Neuronal stem cell (in vitro differentiated cells): Measurements from ENCODE around the gene KLF7.

ENCODE experiments used
- DNase-seq: peaks from one replicate; pipeline ENCODE4 v3.0.0-alpha.2; 2013; ENCODE audit warnings: low spot score
- H2AFZ ChIP-seq: one replicate; pipeline ENCODE4 v1.6.1; 2013; ENCODE audit warnings: mild to moderate bottlenecking, low read length, inconsistent platforms
- H2AK5ac ChIP-seq: 2 replicates; pipeline ENCODE4 v1.6.1; 2013; ENCODE audit warnings: low read depth, mild to moderate bottlenecking, inconsistent platforms, low read length, moderate library complexity, mixed read lengths
- H2BK120ac ChIP-seq: 2 replicates; pipeline ENCODE4 v1.6.1; 2013; ENCODE audit warnings: low read depth, mild to moderate bottlenecking, inconsistent platforms, low read length, moderate library complexity, mixed read lengths
- H2BK12ac ChIP-seq: one replicate; pipeline ENCODE4 v1.6.1; 2013; ENCODE audit warnings: low read length, inconsistent platforms
- H2BK15ac ChIP-seq: 2 replicates; pipeline ENCODE4 v1.6.1; 2013; ENCODE audit warnings: mild to moderate bottlenecking, low read length, inconsistent platforms, mixed read lengths
- H2BK5ac ChIP-seq: one replicate; pipeline ENCODE4 v1.6.1; 2013; ENCODE audit warnings: inconsistent platforms, mild to moderate bottlenecking, low read length, moderate library complexity
- H3K14ac ChIP-seq: one replicate; pipeline ENCODE4 v1.6.1; 2013; ENCODE audit warnings: low read length, inconsistent platforms
- H3K18ac ChIP-seq: 2 replicates; pipeline ENCODE4 v1.6.1; 2013; ENCODE audit warnings: low read length, inconsistent platforms
- H3K23ac ChIP-seq: 2 replicates; pipeline ENCODE4 v1.6.1; 2013; ENCODE audit warnings: low read depth, mild to moderate bottlenecking, mixed read lengths, low read length, inconsistent platforms; ENCODE audit not compliant: poor library complexity
- H3K27ac ChIP-seq: replicated peaks from 3 replicates; pipeline ENCODE4 v1.5.1; 2013; ENCODE audit warnings: low read length, inconsistent platforms
- H3K27me3 ChIP-seq, 3 experiments: 2 replicates each; pipeline ENCODE4 v1.6.1; 2013; ENCODE audit warnings: low read length in 3 of 3, mild to moderate bottlenecking in 2 of 3, inconsistent platforms in 1 of 3, low read depth in 1 of 3, mixed read lengths in 1 of 3, moderate library complexity in 1 of 3; ENCODE audit not compliant: control insufficient read depth in 3 of 3, insufficient read depth in 3 of 3
- H3K36me3 ChIP-seq, 2 donors: replicated peaks in 1 of 2; 2 replicates each; pipeline ENCODE4 v1.6.1; 2013; ENCODE audit warnings: low read length in 2 of 2; ENCODE audit not compliant: control insufficient read depth in 2 of 2, insufficient read depth in 2 of 2
- H3K4ac ChIP-seq: 2 replicates; pipeline ENCODE4 v1.6.1; 2013; ENCODE audit warnings: inconsistent platforms, mild to moderate bottlenecking, low read length, moderate library complexity
- H3K4me1 ChIP-seq, 2 donors: 1 replicate in 1 of 2; 2 replicates in 1 of 2; pipeline ENCODE4 v1.6.1; 2013; ENCODE audit warnings: low read length in 2 of 2, low read depth in 1 of 2; ENCODE audit not compliant: control insufficient read depth in 2 of 2, insufficient read depth in 1 of 2
- H3K4me2 ChIP-seq: one replicate; pipeline ENCODE4 v1.6.1; 2013; ENCODE audit warnings: mild to moderate bottlenecking, low read length, inconsistent platforms; ENCODE audit not compliant: insufficient read depth, poor library complexity, severe bottlenecking
- H3K4me3 ChIP-seq, 2 donors: 2 replicates each; pipeline ENCODE4 v1.5.1; 2013; ENCODE audit warnings: low read length in 2 of 2, mild to moderate bottlenecking in 2 of 2, inconsistent platforms in 1 of 2, moderate library complexity in 1 of 2
- H3K79me1 ChIP-seq: one replicate; pipeline ENCODE4 v1.6.1; 2013; ENCODE audit warnings: low read depth, mild to moderate bottlenecking, inconsistent platforms, low read length, moderate library complexity
- H3K9ac ChIP-seq: one replicate; pipeline ENCODE4 v1.6.1; 2013; ENCODE audit warnings: mild to moderate bottlenecking, low read depth, low read length, inconsistent platforms; ENCODE audit not compliant: poor library complexity
- H3K9me3 ChIP-seq, 2 donors: replicated peaks in 1 of 2; 2 replicates each; pipeline versions ENCODE3 to v1.6.1; 2013; ENCODE audit warnings: low read length in 2 of 2, mild to moderate bottlenecking in 2 of 2, inconsistent platforms in 1 of 2, low read depth in 1 of 2, mixed read lengths in 1 of 2, moderate library complexity in 1 of 2; ENCODE audit not compliant: control insufficient read depth in 2 of 2, insufficient read depth in 1 of 2
- H4K8ac ChIP-seq: one replicate; pipeline ENCODE4 v1.6.1; 2013; ENCODE audit warnings: low read depth, mild to moderate bottlenecking, inconsistent platforms, low read length, moderate library complexity
- H4K91ac ChIP-seq: one replicate; pipeline ENCODE4 v1.6.1; 2013; ENCODE audit warnings: low read length, low read depth, mild to moderate bottlenecking, inconsistent platforms; ENCODE audit not compliant: poor library complexity
- WGBS, 2 donors: extraction: QIAGEN DNeasy Blood & Tissue Kit; methylation state at CpG; one replicate each; pipeline ENCODE4 v1.1.7; 2013; ENCODE audit warnings: missing lambda C conversion rate in 2 of 2, mixed read lengths in 1 of 2; ENCODE audit not compliant: insufficient read length in 2 of 2, insufficient replicate concordance in 1 of 2; ENCODE audit errors: extremely low coverage in 2 of 2; 5-methylcytosine and 5-hydroxymethylcytosine counted together

Gene KLF7

GRCh38 chr2:207135801-207136457 lies 29.8 kb downstream of the KLF7 start:
- DNase-seq = no peak
- no CpG with 5 or more reads among the region's 9 CpGs for WGBS, 2 donors

GRCh38 chr2:207135340-207135739 lies 30.4 kb downstream of the KLF7 start:
- no peak overlapping the region for H4K8ac ChIP-seq
- no peak overlapping the region for H2BK5ac ChIP-seq
- no peak overlapping the region for H3K4me2 ChIP-seq
- H3K79me1 ChIP-seq = no peaks in the 10 kb centered on the region
- no peak overlapping the region for H3K9ac ChIP-seq
- no peak overlapping the region for H3K4ac ChIP-seq
- no peak for DNase-seq
- no peak overlapping the region for H2BK15ac ChIP-seq
- H3K4me3 ChIP-seq = no peak overlapping the region
- no peak overlapping the region for H2AFZ ChIP-seq
- H3K9me3 ChIP-seq = peaks cover 2 to 14% of the 10 kb centered on the region in 2 donors
- H3K27ac ChIP-seq = no peak overlapping the region
- no peak overlapping the region for H4K91ac ChIP-seq
- H3K27me3 ChIP-seq = no peaks in the 10 kb centered on the region
- H3K23ac ChIP-seq = no peak overlapping the region
- H2BK12ac ChIP-seq = no peak overlapping the region
- no peak overlapping the region for H2AK5ac ChIP-seq
- peaks cover 0 to 39% of the 10 kb centered on the region in 2 donors for H3K36me3 ChIP-seq
- no peak overlapping the region for H3K14ac ChIP-seq
- no CpG with 5 or more reads among the region's 1 CpG for WGBS, 2 donors
- H3K18ac ChIP-seq = no peak overlapping the region
- no peak overlapping the region for H2BK120ac ChIP-seq
- peaks cover 27 to 52% of the 10 kb centered on the region in 2 donors for H3K4me1 ChIP-seq

More at GRCh38 chr2:207135801-207136457, 29.8 kb downstream of the KLF7 start:
- no peak overlapping the region for H2AK5ac ChIP-seq
- no peak overlapping the region for H3K4me2 ChIP-seq
- peaks cover 0 to 37% of the 10 kb centered on the region in 2 donors for H3K36me3 ChIP-seq
- no peak overlapping the region for H2BK120ac ChIP-seq
- H4K91ac ChIP-seq = no peak overlapping the region
- H3K4me3 ChIP-seq = no peak overlapping the region
- H3K18ac ChIP-seq = no peak overlapping the region
- no peak overlapping the region for H4K8ac ChIP-seq
- no peak overlapping the region for H2AFZ ChIP-seq
- H3K4me1 ChIP-seq = peaks cover 27 to 52% of the 10 kb centered on the region in 2 donors
- no peaks in the 10 kb centered on the region for H3K79me1 ChIP-seq
- H3K14ac ChIP-seq = no peak overlapping the region
- H3K27ac ChIP-seq = no peak overlapping the region
- peaks cover 2 to 8% of the 10 kb centered on the region in 2 donors for H3K9me3 ChIP-seq
- no peak overlapping the region for H3K4ac ChIP-seq
- H3K9ac ChIP-seq = no peak overlapping the region
- H2BK15ac ChIP-seq = no peak overlapping the region
- no peak overlapping the region for H2BK5ac ChIP-seq
- no peak overlapping the region for H2BK12ac ChIP-seq
- H3K23ac ChIP-seq = no peak overlapping the region
- no peaks in the 10 kb centered on the region for H3K27me3 ChIP-seq

- Histone ChIP-seq H3K23ac (no peak overlapping the region), H2AFZ (no peak overlapping the region), H4K91ac (no peak overlapping the region), H3K9ac (no peak overlapping the region), H3K9me3 (peaks cover 7 to 27% of the 10 kb centered on the region in 2 donors), H3K27me3 (no peaks in the 10 kb centered on the region), H2AK5ac (no peak overlapping the region), H3K4ac (no peak overlapping the region), H3K36me3 (peaks cover 2 to 46% of the 10 kb centered on the region in 2 donors), H3K14ac (no peak overlapping the region), H3K18ac (no peak overlapping the region), H2BK12ac (peak overlapping the region; percentile 33), H4K8ac (no peak overlapping the region), H3K27ac (peak overlapping the region; percentile 51), H3K79me1 (no peaks in the 10 kb centered on the region), H2BK15ac (no peak overlapping the region), H3K4me3 (no peak overlapping the region), H2BK5ac (no peak overlapping the region), H2BK120ac (no peak overlapping the region), H3K4me1 (peaks cover 27 to 52% of the 10 kb centered on the region in 2 donors), H3K4me2 (no peak overlapping the region)
- DNase-seq = no peak
- WGBS, 2 donors = no CpG with 5 or more reads among the region's 13 CpGs
Observed at GRCh38 chr2:207133820-207134519, 31.8 kb downstream of the KLF7 start.

GRCh38 chr2:207133458-207133819 lies 32.3 kb downstream of the KLF7 start:
- Histone ChIP-seq H3K79me1 (no peaks in the 10 kb centered on the region), H3K9ac (no peak overlapping the region), H2BK12ac (no peak overlapping the region), H3K27ac (peak overlapping the region; percentile 51), H3K18ac (no peak overlapping the region), H3K36me3 (peaks cover 2 to 42% of the 10 kb centered on the region in 2 donors), H3K14ac (no peak overlapping the region), H2BK120ac (no peak overlapping the region), H3K4ac (no peak overlapping the region), H2BK5ac (no peak overlapping the region), H3K9me3 (peaks cover 7 to 33% of the 10 kb centered on the region in 2 donors), H4K91ac (no peak overlapping the region), H3K27me3 (no peaks in the 10 kb centered on the region), H2BK15ac (no peak overlapping the region), H3K23ac (no peak overlapping the region), H3K4me2 (no peak overlapping the region), H4K8ac (no peak overlapping the region), H2AK5ac (no peak overlapping the region), H3K4me3 (no peak overlapping the region), H2AFZ (no peak overlapping the region), H3K4me1 (peaks cover 27 to 48% of the 10 kb centered on the region in 2 donors)
- no peak for DNase-seq
- WGBS, 2 donors = no CpG with 5 or more reads among the region's 6 CpGs
